Stomach smooth muscle (tissue), 2 donors: Measurements from ENCODE around the gene BAIAP2L1.

ENCODE experiments used
- H3K27ac ChIP-seq: one replicate; pipeline ENCODE4 v1.7.0; 2013; ENCODE audit warnings: mild to moderate bottlenecking, low read length, inconsistent platforms
- H3K27me3 ChIP-seq, 2 donors: one replicate each; pipeline ENCODE4 v1.7.0; 2013; ENCODE audit warnings: low read length in 2 of 2; ENCODE audit not compliant: insufficient read depth in 2 of 2, control insufficient read depth in 1 of 2
- H3K36me3 ChIP-seq, 2 donors: one replicate each; pipeline ENCODE4 v1.7.0; 2013; ENCODE audit warnings: low read length in 2 of 2; ENCODE audit not compliant: control insufficient read depth in 2 of 2, insufficient read depth in 2 of 2
- H3K4me1 ChIP-seq: one replicate; pipeline ENCODE4 v1.7.0; 2013; ENCODE audit warnings: low read length; ENCODE audit not compliant: control insufficient read depth, insufficient read depth
- H3K4me3 ChIP-seq, 2 donors: one replicate each; pipeline ENCODE4 v1.7.0; 2013; ENCODE audit warnings: low read length in 2 of 2
- H3K9ac ChIP-seq, 2 donors: one replicate each; pipeline ENCODE4 v1.7.0; 2013; ENCODE audit warnings: low read length in 2 of 2, mild to moderate bottlenecking in 1 of 2
- H3K9me3 ChIP-seq, 2 donors: one replicate each; pipeline ENCODE4 v1.7.0; 2013; ENCODE audit warnings: low read length in 2 of 2; ENCODE audit not compliant: control insufficient read depth in 2 of 2
- donor health status: healthy.
- donor health status: Pancreatic carcinoma.

BAIAP2L1 gene

DNA sequence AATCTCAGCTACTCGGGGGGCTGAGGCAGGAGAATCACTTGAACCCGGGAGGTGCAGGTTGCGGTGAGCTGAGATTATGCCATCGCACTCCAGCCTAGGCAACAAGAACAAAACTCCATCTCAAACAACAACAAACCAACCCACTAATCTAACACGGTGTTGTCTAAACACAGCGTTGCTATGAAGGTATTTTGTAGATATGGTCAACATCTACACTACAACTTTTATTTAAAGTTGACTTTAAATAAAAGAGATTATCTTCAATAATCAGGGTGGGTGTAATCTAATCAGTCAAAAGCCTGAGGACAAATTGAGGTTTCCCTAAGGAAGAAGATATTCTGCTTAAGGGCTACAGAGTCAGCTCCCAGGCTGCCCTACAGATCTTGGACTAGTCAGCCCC is 24.2 kb downstream of the BAIAP2L1 start:
- H3K27me3 ChIP-seq: no peaks in the 10 kb centered on the region
- H3K4me1 ChIP-seq: no peaks in the 10 kb centered on the region
- no peak overlapping the region for H3K27ac ChIP-seq
- no peak overlapping the region for H3K9ac ChIP-seq
- no peak overlapping the region for H3K4me3 ChIP-seq
- no peaks in the 10 kb centered on the region for H3K36me3 ChIP-seq
- no peaks in the 10 kb centered on the region for H3K9me3 ChIP-seq

DNA sequence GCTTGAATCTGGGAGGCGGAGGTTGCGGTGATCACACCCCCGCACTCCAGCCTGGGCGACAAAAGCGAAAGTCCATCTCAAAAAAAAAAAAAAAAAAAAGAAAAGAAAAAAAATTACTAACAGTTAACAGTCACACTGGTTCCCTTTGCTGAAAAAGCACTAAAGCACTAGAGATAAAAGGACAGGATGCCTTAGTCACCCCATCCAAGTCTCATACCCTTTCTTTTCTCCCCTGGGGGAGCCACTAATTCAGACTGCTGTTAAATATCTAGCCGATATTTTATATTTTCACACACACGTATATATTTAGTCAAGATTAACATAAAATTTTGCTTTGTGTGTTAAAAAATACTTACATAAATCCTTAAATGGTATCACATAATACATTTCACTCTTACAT is 25.2 kb downstream of the BAIAP2L1 start:
- Histone ChIP-seq H3K36me3 (no peaks in the 10 kb centered on the region), H3K4me3 (no peak overlapping the region), H3K4me1 (no peaks in the 10 kb centered on the region), H3K9me3 (no peaks in the 10 kb centered on the region), H3K27me3 (no peaks in the 10 kb centered on the region), H3K27ac (no peak overlapping the region), H3K9ac (no peak overlapping the region)

DNA sequence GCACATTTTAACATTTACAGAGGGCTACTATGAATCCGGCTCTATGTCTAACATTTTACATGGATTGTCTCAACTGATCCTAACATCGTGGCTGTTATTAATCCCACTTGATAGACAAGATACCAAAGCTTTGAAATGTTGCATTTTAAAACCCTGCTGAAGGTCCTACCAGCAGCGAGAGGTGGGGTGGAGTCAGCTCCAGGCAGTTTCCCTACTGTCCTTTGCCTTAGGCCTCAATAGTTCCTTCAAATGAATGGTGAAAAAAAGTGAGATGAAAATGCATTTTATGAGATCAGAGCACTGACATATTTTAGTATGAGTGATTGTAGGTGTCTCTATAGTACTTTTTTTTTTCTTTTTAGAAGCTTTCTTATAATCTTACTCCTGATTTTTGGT is 26.6 kb downstream of the BAIAP2L1 start:
- Histone ChIP-seq H3K9ac (no peak overlapping the region), H3K4me1 (no peaks in the 10 kb centered on the region), H3K4me3 (no peak overlapping the region), H3K36me3 (no peaks in the 10 kb centered on the region), H3K27ac (no peak overlapping the region), H3K9me3 (no peaks in the 10 kb centered on the region), H3K27me3 (no peaks in the 10 kb centered on the region)

DNA sequence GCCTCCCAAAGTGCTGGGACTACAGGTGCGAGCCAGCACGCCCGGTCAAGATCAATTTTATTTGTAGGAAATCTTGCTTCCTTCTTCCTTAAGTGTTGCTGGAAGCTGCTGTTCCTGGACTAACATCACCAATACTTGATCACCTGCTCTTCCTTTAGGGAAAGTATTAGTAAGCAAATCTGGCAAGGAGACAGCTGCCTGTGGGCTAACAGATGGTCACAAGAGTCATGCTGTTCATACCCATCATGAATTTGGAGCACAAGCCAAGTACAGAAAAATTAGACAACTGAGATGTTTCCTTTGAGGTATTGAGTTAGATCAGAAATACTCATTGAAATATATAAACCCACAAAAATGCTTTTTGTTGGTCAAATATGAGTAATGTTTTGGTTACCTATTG is 27.9 kb downstream of the BAIAP2L1 start:
- no peaks in the 10 kb centered on the region for H3K36me3 ChIP-seq
- no peaks in the 10 kb centered on the region for H3K4me1 ChIP-seq
- H3K27me3 ChIP-seq: no peaks in the 10 kb centered on the region
- H3K9ac ChIP-seq: no peak overlapping the region
- no peaks in the 10 kb centered on the region for H3K9me3 ChIP-seq
- H3K27ac ChIP-seq: no peak overlapping the region
- H3K4me3 ChIP-seq: no peak overlapping the region

DNA sequence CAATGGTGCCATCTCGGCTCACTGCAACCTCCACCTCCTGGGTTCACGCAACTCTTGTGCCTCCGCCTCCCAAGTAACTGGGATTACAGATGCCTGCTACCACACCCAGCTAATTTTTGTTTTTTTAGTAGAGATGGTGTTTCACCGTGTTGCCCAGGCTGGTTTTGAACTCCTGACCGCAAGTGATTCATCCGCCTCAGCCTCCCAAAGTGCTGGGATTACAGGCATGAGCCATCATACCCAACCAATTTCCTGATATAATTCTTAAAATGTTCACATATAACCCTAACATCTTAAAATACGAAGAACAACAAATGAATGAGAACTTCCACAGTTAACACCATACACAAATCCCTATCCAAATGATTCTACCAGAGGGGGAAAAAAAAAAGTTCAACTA is 31.2 kb downstream of the BAIAP2L1 start:
- H3K27me3 ChIP-seq: no peaks in the 10 kb centered on the region
- H3K4me3 ChIP-seq: no peak overlapping the region
- no peak overlapping the region for H3K9ac ChIP-seq
- no peaks in the 10 kb centered on the region for H3K36me3 ChIP-seq
- no peak overlapping the region for H3K27ac ChIP-seq
- H3K4me1 ChIP-seq: no peaks in the 10 kb centered on the region
- no peaks in the 10 kb centered on the region for H3K9me3 ChIP-seq

DNA sequence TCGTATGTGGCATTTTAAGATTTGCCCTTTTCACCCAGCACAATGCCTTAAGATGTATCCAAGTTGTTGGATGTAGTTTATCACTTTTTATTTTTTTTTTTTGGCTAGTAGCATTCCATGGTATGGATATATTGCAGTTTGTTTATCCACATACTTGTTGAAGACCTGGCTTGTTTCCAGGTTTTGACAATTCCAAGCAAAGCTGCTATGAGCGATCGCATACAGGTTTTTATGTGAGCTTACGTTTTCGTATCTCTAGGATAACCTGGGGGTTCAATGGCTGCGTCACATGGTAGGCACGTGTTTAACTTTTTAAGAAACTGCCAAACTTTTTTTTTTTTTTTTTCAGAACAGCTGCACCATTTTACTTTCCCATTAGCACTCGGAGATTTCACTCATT is 32.2 kb downstream of the BAIAP2L1 start:
- Histone ChIP-seq H3K9ac (no peak overlapping the region), H3K27ac (no peak overlapping the region), H3K27me3 (no peaks in the 10 kb centered on the region), H3K36me3 (no peaks in the 10 kb centered on the region), H3K4me3 (no peak overlapping the region), H3K4me1 (no peaks in the 10 kb centered on the region), H3K9me3 (no peaks in the 10 kb centered on the region)

DNA sequence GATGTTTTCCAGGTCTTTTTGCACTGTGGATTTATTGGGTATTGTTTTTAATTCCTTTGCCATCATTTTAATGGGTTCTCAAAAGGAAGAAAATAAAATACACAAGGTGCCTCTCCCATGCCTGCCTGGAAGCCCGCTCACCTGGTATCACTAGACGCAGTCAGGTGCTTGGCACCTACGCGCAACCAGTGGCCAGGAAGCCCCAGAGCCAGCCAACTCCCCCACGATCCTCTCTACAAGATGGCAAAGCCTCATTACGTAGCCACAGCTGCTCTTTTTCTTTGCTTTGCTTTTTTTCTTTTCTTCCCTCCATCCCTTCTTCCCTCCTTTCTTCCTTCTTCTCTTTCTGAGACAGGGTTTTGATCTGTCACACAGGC is 34.3 kb downstream of the BAIAP2L1 start:
- H3K27me3 ChIP-seq: no peaks in the 10 kb centered on the region
- H3K27ac ChIP-seq: peak overlapping the region; percentile 6
- H3K4me1 ChIP-seq: no peaks in the 10 kb centered on the region
- H3K4me3 ChIP-seq: no peak overlapping the region
- H3K36me3 ChIP-seq: no peaks in the 10 kb centered on the region
- no peaks in the 10 kb centered on the region for H3K9me3 ChIP-seq
- no peak overlapping the region for H3K9ac ChIP-seq

DNA sequence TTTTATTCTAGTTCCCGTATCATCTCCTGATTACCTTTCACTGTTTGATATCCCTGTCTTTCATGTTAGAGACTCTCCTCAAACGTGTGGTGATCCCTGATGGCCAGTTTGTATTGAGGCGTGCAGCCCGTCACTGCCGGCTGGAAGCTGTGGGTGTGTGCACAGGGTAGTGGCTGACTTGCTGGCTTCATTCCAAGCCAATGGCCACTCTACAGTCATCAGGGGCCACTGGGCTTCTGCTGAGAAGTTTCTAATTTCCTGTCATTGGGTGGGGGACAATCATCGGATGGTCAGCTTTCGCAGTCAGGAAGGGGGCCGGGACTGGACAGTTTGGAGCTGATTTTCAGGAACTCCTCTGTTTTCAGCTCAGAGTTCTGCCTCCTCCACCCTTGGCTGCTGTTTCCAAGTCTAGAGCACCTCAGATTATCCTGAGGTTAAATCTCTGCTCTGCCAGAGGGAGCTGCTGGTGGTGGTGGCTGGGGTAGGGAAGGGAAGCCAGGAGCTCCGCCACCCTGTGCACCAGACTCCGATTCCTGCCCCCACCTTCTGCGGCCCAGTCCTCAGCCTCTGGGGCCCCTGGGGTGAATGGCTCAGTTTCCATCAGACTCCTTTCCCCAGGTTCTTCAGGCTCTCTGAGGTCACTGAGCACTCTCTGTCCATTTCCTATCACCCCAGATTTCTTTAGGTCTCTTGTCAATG is 34.9 kb downstream of the BAIAP2L1 start:
- Histone ChIP-seq H3K27ac (peak overlapping the region; percentile 6), H3K36me3 (no peaks in the 10 kb centered on the region)

DNA sequence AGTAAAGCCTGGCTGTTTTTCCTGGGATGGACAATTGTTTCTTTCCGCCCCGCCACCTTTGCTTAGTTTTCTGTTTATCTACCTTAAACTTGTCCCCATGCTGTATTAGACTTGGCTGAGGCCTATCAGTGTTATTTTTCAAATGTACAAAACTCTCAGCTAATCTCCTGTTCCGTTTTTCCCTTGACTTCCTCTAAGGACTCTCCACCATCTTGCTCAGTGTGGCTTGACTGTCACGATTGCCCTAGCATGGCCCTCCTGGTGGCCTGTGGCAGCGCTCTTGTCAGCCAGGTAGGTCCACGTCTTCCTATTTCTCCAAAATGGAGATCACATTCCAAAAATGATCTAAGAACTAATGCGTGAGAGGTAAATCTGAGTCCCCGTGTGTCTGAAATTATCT is 36.7 kb downstream of the BAIAP2L1 start:
- H3K9ac ChIP-seq: no peak overlapping the region
- no peaks in the 10 kb centered on the region for H3K27me3 ChIP-seq
- no peaks in the 10 kb centered on the region for H3K36me3 ChIP-seq
- H3K9me3 ChIP-seq: no peaks in the 10 kb centered on the region
- no peaks in the 10 kb centered on the region for H3K4me1 ChIP-seq
- no peak overlapping the region for H3K4me3 ChIP-seq
- H3K27ac ChIP-seq: no peak overlapping the region

More for the DNA sequence above, 34.9 kb downstream of the BAIAP2L1 start:
- no peaks in the 10 kb centered on the region for H3K9me3 ChIP-seq
- H3K4me3 ChIP-seq: no peak overlapping the region
- no peaks in the 10 kb centered on the region for H3K4me1 ChIP-seq
- H3K27me3 ChIP-seq: no peaks in the 10 kb centered on the region
- no peak overlapping the region for H3K9ac ChIP-seq

DNA sequence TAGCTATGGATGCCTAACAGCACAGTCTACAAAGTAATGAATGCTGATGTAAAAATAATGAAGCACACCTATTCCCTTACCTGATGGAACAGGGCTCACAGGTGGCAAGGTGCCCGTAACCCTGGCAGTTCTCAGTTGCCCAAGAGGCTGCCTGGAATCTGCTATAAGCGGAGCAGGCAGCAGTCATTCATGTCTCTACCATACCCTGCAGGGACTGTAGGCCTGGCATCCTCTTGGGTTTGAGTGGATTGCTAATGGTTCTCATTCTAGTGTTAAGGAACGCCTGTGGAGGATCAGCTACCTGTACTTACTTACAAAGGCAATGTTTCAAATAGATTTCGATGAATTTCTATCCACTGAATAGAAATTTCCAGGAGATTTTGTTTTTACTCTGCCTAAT is 38.4 kb downstream of the BAIAP2L1 start:
- Histone ChIP-seq H3K9ac (no peak overlapping the region), H3K9me3 (no peaks in the 10 kb centered on the region), H3K36me3 (no peaks in the 10 kb centered on the region), H3K27ac (no peak overlapping the region), H3K27me3 (no peaks in the 10 kb centered on the region), H3K4me3 (no peak overlapping the region), H3K4me1 (no peaks in the 10 kb centered on the region)

DNA sequence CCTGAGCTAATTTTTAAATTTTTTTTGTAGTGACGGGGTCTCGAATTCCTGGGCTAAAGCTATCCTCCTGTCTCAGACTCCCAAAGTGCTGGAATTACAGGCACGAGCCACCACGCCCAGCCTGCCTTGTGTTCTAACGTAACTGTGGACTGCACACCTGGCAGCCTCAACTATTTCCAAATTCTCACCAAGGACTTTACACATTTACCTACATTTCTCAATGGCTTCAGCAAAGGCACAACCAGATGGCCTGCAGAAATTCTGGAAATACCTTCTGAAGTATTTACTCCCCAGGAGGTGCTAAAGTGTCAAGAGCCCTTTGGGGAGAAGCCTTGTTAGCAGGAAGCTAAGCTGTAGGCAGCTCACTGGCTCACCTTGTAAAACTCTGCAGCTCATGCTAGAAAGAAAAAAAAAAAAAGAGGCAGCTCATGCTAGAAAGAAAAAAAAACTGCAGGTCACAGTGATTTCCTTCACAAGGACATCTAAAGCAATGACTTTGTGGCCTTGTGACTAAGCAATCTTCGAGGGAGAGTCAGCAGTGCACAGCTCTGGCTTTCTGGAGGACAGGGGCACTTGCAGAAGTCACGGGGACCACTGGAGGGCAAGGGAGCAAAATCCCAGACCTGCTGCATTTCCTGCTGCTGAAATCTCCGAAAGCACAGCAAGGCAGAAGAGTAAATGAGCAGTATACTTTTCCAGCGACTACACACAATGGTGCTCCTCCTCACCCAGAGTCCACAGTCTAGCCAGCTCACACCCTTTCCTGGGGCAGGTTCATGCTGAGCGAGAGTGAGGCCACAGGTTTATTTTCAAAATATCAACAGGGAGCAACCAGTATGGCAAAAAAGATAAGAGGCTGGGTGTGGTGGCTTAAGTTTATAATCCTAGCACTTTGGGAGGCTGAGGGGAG is 40.4 kb downstream of the BAIAP2L1 start:
- Histone ChIP-seq H3K4me3 (no peak overlapping the region), H3K36me3 (no peaks in the 10 kb centered on the region), H3K27ac (no peak overlapping the region), H3K27me3 (no peaks in the 10 kb centered on the region), H3K9me3 (no peaks in the 10 kb centered on the region), H3K9ac (no peak overlapping the region), H3K4me1 (no peaks in the 10 kb centered on the region)
